ENCODE results near the gene BRCA1.
A peak's percentile ranks its signal among the peaks of the same experiment; 100 is the strongest.
"Not testable (repeated sequence)": the region's sequence is repeated elsewhere in the genome, so short reads cannot be mapped to it uniquely, and the experiment has no call there.

BRCA1 gene

GRCh38 chr17:43114151-43114552 lies 11.0 kb downstream of the BRCA1 start:
- no peaks in the 10 kb centered on the region for H3K9me3 Mint-ChIP-seq
- H3K4me1 Mint-ChIP-seq (ENCODE audit: low read depth): no peaks in the 10 kb centered on the region
- H3K4me3 Mint-ChIP-seq: no peak overlapping the region
- H3K27me3 Mint-ChIP-seq (ENCODE audit: low read depth): no peaks in the 10 kb centered on the region
- no peak overlapping the region for H3K27ac Mint-ChIP-seq
- peaks cover 10% of the 10 kb centered on the region for H3K36me3 Mint-ChIP-seq (ENCODE audit: low read depth)

GRCh38 chr17:43106552-43106951 lies 18.6 kb downstream of the BRCA1 start:
- Mint-ChIP-seq H3K27me3 (ENCODE audit: low read depth) (no peaks in the 10 kb centered on the region), H3K36me3 (ENCODE audit: low read depth) (peaks cover 15% of the 10 kb centered on the region), H3K4me3 (no peak overlapping the region), H3K9me3 (no peaks in the 10 kb centered on the region), H3K27ac (no peak overlapping the region), H3K4me1 (ENCODE audit: low read depth) (no peaks in the 10 kb centered on the region)

GRCh38 chr17:43105146-43105545 lies 20.0 kb downstream of the BRCA1 start:
- Mint-ChIP-seq H3K27ac (no peak overlapping the region), H3K9me3 (no peaks in the 10 kb centered on the region), H3K27me3 (ENCODE audit: low read depth) (no peaks in the 10 kb centered on the region), H3K4me3 (no peak overlapping the region), H3K36me3 (ENCODE audit: low read depth) (peaks cover 15% of the 10 kb centered on the region), H3K4me1 (ENCODE audit: low read depth) (no peaks in the 10 kb centered on the region)

- Mint-ChIP-seq H3K4me3 (no peak overlapping the region), H3K36me3 (ENCODE audit: low read depth) (peaks cover 15% of the 10 kb centered on the region)
Observed at GRCh38 chr17:43104665-43105064, 20.5 kb downstream of the BRCA1 start.

GRCh38 chr17:43095364-43095763 lies 29.8 kb downstream of the BRCA1 start:
- peaks cover 18% of the 10 kb centered on the region for H3K36me3 Mint-ChIP-seq (ENCODE audit: low read depth)
- not testable (repeated sequence) for H3K27ac Mint-ChIP-seq; H3K27me3 Mint-ChIP-seq (ENCODE audit: low read depth); H3K4me3 Mint-ChIP-seq; H3K4me1 Mint-ChIP-seq (ENCODE audit: low read depth); H3K9me3 Mint-ChIP-seq

More at GRCh38 chr17:43104665-43105064, 20.5 kb downstream of the BRCA1 start:
- H3K4me1 Mint-ChIP-seq (ENCODE audit: low read depth): no peaks in the 10 kb centered on the region
- H3K9me3 Mint-ChIP-seq: no peaks in the 10 kb centered on the region
- H3K27ac Mint-ChIP-seq: no peak overlapping the region
- H3K27me3 Mint-ChIP-seq (ENCODE audit: low read depth): no peaks in the 10 kb centered on the region

- H3K36me3 Mint-ChIP-seq (ENCODE audit: low read depth): peaks cover 17% of the 10 kb centered on the region
- no peak overlapping the region for H3K4me3 Mint-ChIP-seq
- no peak overlapping the region for H3K27ac Mint-ChIP-seq
- H3K27me3 Mint-ChIP-seq (ENCODE audit: low read depth): no peaks in the 10 kb centered on the region
- H3K4me1 Mint-ChIP-seq (ENCODE audit: low read depth): no peaks in the 10 kb centered on the region
- no peaks in the 10 kb centered on the region for H3K9me3 Mint-ChIP-seq
Observed at GRCh38 chr17:43094129-43094835, 30.9 kb downstream of the BRCA1 start.

GRCh38 chr17:43092901-43093300 lies 32.3 kb downstream of the BRCA1 start:
- H3K36me3 Mint-ChIP-seq (ENCODE audit: low read depth): peaks cover 17% of the 10 kb centered on the region
- H3K4me3 Mint-ChIP-seq: no peak overlapping the region
- H3K27ac Mint-ChIP-seq: no peak overlapping the region
- no peaks in the 10 kb centered on the region for H3K27me3 Mint-ChIP-seq (ENCODE audit: low read depth)
- no peaks in the 10 kb centered on the region for H3K9me3 Mint-ChIP-seq
- no peaks in the 10 kb centered on the region for H3K4me1 Mint-ChIP-seq (ENCODE audit: low read depth)

GRCh38 chr17:43090022-43090421 lies 35.1 kb downstream of the BRCA1 start:
- no peaks in the 10 kb centered on the region for H3K27me3 Mint-ChIP-seq (ENCODE audit: low read depth)
- no peak overlapping the region for H3K27ac Mint-ChIP-seq
- H3K4me1 Mint-ChIP-seq (ENCODE audit: low read depth): no peaks in the 10 kb centered on the region
- no peaks in the 10 kb centered on the region for H3K9me3 Mint-ChIP-seq
- H3K4me3 Mint-ChIP-seq: no peak overlapping the region
- H3K36me3 Mint-ChIP-seq (ENCODE audit: low read depth): peaks cover 18% of the 10 kb centered on the region

- no peaks in the 10 kb centered on the region for H3K4me1 Mint-ChIP-seq (ENCODE audit: low read depth)
- H3K27ac Mint-ChIP-seq: no peak overlapping the region
- H3K9me3 Mint-ChIP-seq: no peaks in the 10 kb centered on the region
- no peak overlapping the region for H3K4me3 Mint-ChIP-seq
- H3K36me3 Mint-ChIP-seq (ENCODE audit: low read depth): peaks cover 17% of the 10 kb centered on the region
- H3K27me3 Mint-ChIP-seq (ENCODE audit: low read depth): no peaks in the 10 kb centered on the region
Observed at GRCh38 chr17:43085474-43085873, 39.7 kb downstream of the BRCA1 start.

GRCh38 chr17:43079641-43080302 lies 45.4 kb downstream of the BRCA1 start:
- Mint-ChIP-seq H3K36me3 (ENCODE audit: low read depth) (peaks cover 16% of the 10 kb centered on the region), H3K9me3 (no peaks in the 10 kb centered on the region), H3K27me3 (ENCODE audit: low read depth) (no peaks in the 10 kb centered on the region), H3K4me3 (no peak overlapping the region), H3K4me1 (ENCODE audit: low read depth) (no peaks in the 10 kb centered on the region), H3K27ac (peak overlapping the region; percentile 20)

- H3K9me3 Mint-ChIP-seq: no peaks in the 10 kb centered on the region
- H3K4me1 Mint-ChIP-seq (ENCODE audit: low read depth): no peaks in the 10 kb centered on the region
- H3K36me3 Mint-ChIP-seq (ENCODE audit: low read depth): peaks cover 16% of the 10 kb centered on the region
- H3K27ac Mint-ChIP-seq: no peak overlapping the region
- no peak overlapping the region for H3K4me3 Mint-ChIP-seq
- no peaks in the 10 kb centered on the region for H3K27me3 Mint-ChIP-seq (ENCODE audit: low read depth)
Observed at GRCh38 chr17:43074869-43075268, 50.3 kb downstream of the BRCA1 start.

- Mint-ChIP-seq H3K4me3 (no peak overlapping the region), H3K4me1 (ENCODE audit: low read depth) (no peaks in the 10 kb centered on the region), H3K27me3 (ENCODE audit: low read depth) (no peaks in the 10 kb centered on the region), H3K36me3 (ENCODE audit: low read depth) (peaks cover 15% of the 10 kb centered on the region), H3K9me3 (no peaks in the 10 kb centered on the region), H3K27ac (no peak overlapping the region)
Observed at GRCh38 chr17:43070872-43071271, 54.3 kb downstream of the BRCA1 start.

- no peak overlapping the region for H3K4me3 Mint-ChIP-seq
- no peaks in the 10 kb centered on the region for H3K9me3 Mint-ChIP-seq
- no peaks in the 10 kb centered on the region for H3K4me1 Mint-ChIP-seq (ENCODE audit: low read depth)
- no peaks in the 10 kb centered on the region for H3K27me3 Mint-ChIP-seq (ENCODE audit: low read depth)
- H3K27ac Mint-ChIP-seq: no peak overlapping the region
- H3K36me3 Mint-ChIP-seq (ENCODE audit: low read depth): peaks cover 19% of the 10 kb centered on the region
Observed at GRCh38 chr17:43070257-43070656, 54.9 kb downstream of the BRCA1 start.

GRCh38 chr17:43069368-43069898 lies 55.7 kb downstream of the BRCA1 start:
- H3K27me3 Mint-ChIP-seq (ENCODE audit: low read depth): no peaks in the 10 kb centered on the region

More at GRCh38 chr17:43069368-43069898, 55.7 kb downstream of the BRCA1 start:
- H3K4me1 Mint-ChIP-seq (ENCODE audit: low read depth): no peaks in the 10 kb centered on the region
- H3K4me3 Mint-ChIP-seq: no peak overlapping the region
- no peaks in the 10 kb centered on the region for H3K9me3 Mint-ChIP-seq
- peaks cover 19% of the 10 kb centered on the region for H3K36me3 Mint-ChIP-seq (ENCODE audit: low read depth)
- H3K27ac Mint-ChIP-seq: no peak overlapping the region
